GM12878 (cell line): ENCODE data around the gene EPAS1. TPM values are rescaled to one million over a fixed set of nuclear protein-coding genes. Genes with fewer than 3 reads are reported as not detected.

Source experiments
- ATAC-seq: fragments of 200-7000 bp; cut with Tn5 transposase; 3 replicates; pipeline ENCODE4 v1.9.1; 2020; ENCODE audit warnings: mild to moderate bottlenecking, moderate library complexity
- BruUV-seq: library from RNA; stranded (reverse); fragments of 400-500 nt; replicated peaks from 2 replicates; lab custom pipeline; 2021; lab: Mats Ljungman, UMichigan
- CTCF ChIA-PET: fragments of 300-600 bp; sonication (Branson Sonifier 250); formaldehyde crosslinking; extraction: SDS; loops from one replicate; lab custom pipeline; 2021; ENCODE audit warnings: inconsistent platforms; lab: Yijun Ruan, JAX
- POLR2A ChIA-PET: fragments of 350-600 bp; formaldehyde crosslinking; extraction: SDS; loops from one replicate; lab custom pipeline; 2021; ENCODE audit warnings: inconsistent platforms; lab: Charles Lee
- RAD21 ChIA-PET: fragments of 300-600 bp; sonication (Branson Sonifier 250); formaldehyde crosslinking; loops from one replicate; lab custom pipeline; 2023; ENCODE audit warnings: antibody characterized with exemption; ENCODE audit not compliant: unreplicated experiment; lab: Charles Lee
- SMC1A ChIA-PET: fragments of 300-600 bp; sonication (Branson Sonifier 250); formaldehyde crosslinking; loops from one replicate; lab custom pipeline; 2023; ENCODE audit not compliant: unreplicated experiment, uncharacterized antibody; lab: Charles Lee
- DNase-seq: peaks from one replicate; pipeline ENCODE4 v3.0.0-alpha.2; 2011; ENCODE audit warnings: low read depth, low spot score
- FAIRE-seq: peaks from 3 replicates; lab custom pipeline; 2011; peaks lifted over from hg19 to GRCh38; lab: Jason Lieb, UNC
- H2AFZ ChIP-seq: 2 replicates; pipeline ENCODE4 v1.6.0; 2011; ENCODE audit warnings: low read depth, low read length, control low read depth; ENCODE audit not compliant: control insufficient read depth
- H3K27ac ChIP-seq: 2 replicates; pipeline ENCODE4 v1.5.1; 2011; ENCODE audit warnings: control low read depth; ENCODE audit not compliant: control insufficient read depth, insufficient read depth
- H3K27me3 ChIP-seq, 2 experiments: replicated peaks in 1 of 2; 2 replicates each; pipeline versions ENCODE4 v1.6.0 to v1.6.1; 2011; ENCODE audit warnings: low read length in 1 of 2; ENCODE audit not compliant: control insufficient read depth in 2 of 2, insufficient read depth in 2 of 2
- H3K36me3 ChIP-seq, 2 experiments: 2 replicates each; pipeline ENCODE4 v1.5.1; 2011; ENCODE audit warnings: low read length in 1 of 2; ENCODE audit not compliant: control insufficient read depth in 2 of 2, insufficient read depth in 2 of 2
- H3K4me1 ChIP-seq: 2 replicates; pipeline ENCODE4 v1.6.1; 2011; ENCODE audit warnings: mild to moderate bottlenecking, low read length, moderate library complexity, mixed read lengths; ENCODE audit not compliant: control insufficient read depth, insufficient read depth
- H3K4me2 ChIP-seq: 2 replicates; pipeline ENCODE4 v1.6.0; 2011; ENCODE audit warnings: control low read depth; ENCODE audit not compliant: control insufficient read depth, insufficient read depth
- H3K4me3 ChIP-seq: fragments of 200-600 bp; sonication (generic); 2 replicates; pipeline ENCODE4 v1.5.1; 2016
- H3K79me2 ChIP-seq: 2 replicates; pipeline ENCODE4 v1.6.0; 2011; ENCODE audit warnings: low read length; ENCODE audit not compliant: control insufficient read depth, insufficient read depth
- H3K9ac ChIP-seq: 2 replicates; pipeline ENCODE4 v1.8.0; 2011; ENCODE audit warnings: low read length, control low read depth, mixed read lengths; ENCODE audit not compliant: control insufficient read depth, insufficient read depth
- H3K9me3 ChIP-seq: replicated peaks from 3 replicates; pipeline ENCODE4 v1.5.1; 2011; ENCODE audit warnings: mild to moderate bottlenecking, low read length; ENCODE audit not compliant: control insufficient read depth, insufficient read depth
- H4K20me1 ChIP-seq: 2 replicates; pipeline ENCODE4 v1.6.0; 2011; ENCODE audit not compliant: control insufficient read depth, insufficient read depth
- ASH2L ChIP-seq: fragments of 300-600, 200-600 bp; sonication (generic); IDR thresholded peaks from 2 replicates; pipeline ENCODE4 v1.6.1; 2017; ENCODE audit warnings: low read depth, mild to moderate bottlenecking, borderline replicate concordance
- NR2F1 ChIP-seq: fragments of 450-650 bp; conservative IDR thresholded peaks from 2 replicates; pipeline ENCODE4 v1.6.1; 2017; ENCODE audit warnings: mild to moderate bottlenecking
- SUPT20H ChIP-seq: IDR thresholded peaks from 2 replicates; pipeline ENCODE4 v1.6.1; 2011; ENCODE audit warnings: low read depth, mild to moderate bottlenecking, low read length, moderate library complexity, borderline replicate concordance; ENCODE audit not compliant: control insufficient read depth
- ZNF384 ChIP-seq: IDR thresholded peaks from 2 replicates; pipeline ENCODE4 v1.6.1; 2012; ENCODE audit warnings: low read depth, mild to moderate bottlenecking, low read length, improper control_type of control experiment, borderline replicate concordance
- ZNF687 ChIP-seq: fragments of 450-650 bp; IDR thresholded peaks from 2 replicates; pipeline ENCODE4 v1.6.1; 2017; ENCODE audit warnings: mild to moderate bottlenecking, moderate library complexity
- WGBS: methylation state at CpG from one replicate; pipeline ENCODE4 v1.1.6; 2016; ENCODE audit warnings: low lambda C conversion rate; ENCODE audit not compliant: insufficient replicate concordance, insufficient coverage; ENCODE audit errors: missing lambda C conversion rate; 5-methylcytosine and 5-hydroxymethylcytosine counted together
- in situ Hi-C: fragments of 300-500 bp; cut with MboI; formaldehyde crosslinking; loops from 9 replicates; pipeline ENCODE4 v1.14.3; 2018; ENCODE audit warnings: mixed read lengths
- intact Hi-C: fragments of 100-400 bp; cut with micrococcal nuclease; formaldehyde crosslinking; loops from one replicate; pipeline ENCODE4 v1.14.2; 2022; ENCODE audit not compliant: unreplicated experiment
- polyA plus RNA-seq, 11 experiments: library from polyadenylated mRNA; depleted of rRNA in 4 of 11; unstranded in 6 of 11; stranded (reverse) in 5 of 11; fragments of >200 nt; fragmentation: Nextera tagmentation in 4 of 11; fragmentation: Illumina TruSeq in 1 of 11; extraction: Ambion mirVana in 4 of 11; extraction: Trizol in 1 of 11; gene quantifications; 1 replicate in 1 of 11; 2 replicates in 10 of 11; pipeline versions ENCODE4 v1.2.1 to v1.2.3, GENCODE V29; 2011 to 2016; ENCODE audit warnings: inconsistent platforms in 2 of 11, missing spikeins in 2 of 11, low read depth in 1 of 11
- total RNA-seq, 4 experiments: library from RNA; depleted of rRNA in 3 of 4; stranded (reverse); fragments of >200 nt in 3 of 4; fragmentation: Illumina TruSeq in 1 of 4; extraction: Trizol in 1 of 4; gene quantifications; 2 replicates each; pipeline versions ENCODE4 v1.2.1 to v1.2.3, GENCODE V29; 2013 to 2021
- TF ChIP-seq, protein P1 (sequence below): fragments of 450-650 bp; conservative IDR thresholded peaks from 2 replicates; pipeline ENCODE4 v1.6.1; 2017; ENCODE audit warnings: mild to moderate bottlenecking, moderate library complexity
- TF ChIP-seq, protein P2 (sequence below): IDR thresholded peaks from 2 replicates; pipeline ENCODE4 v1.6.1; 2012; ENCODE audit warnings: improper control_type of control experiment, low read depth, low read length; ENCODE audit not compliant: insufficient replicate concordance

EPAS1 gene
- total and polyA plus RNA-seq, 10 of the 15 experiments (the other 5 are each of a cell fraction or from before 2014, with no cell fraction given) = 0.11 to 22.0 (median 1.3) TPM; not detected in 1

GRCh38 chr2:46339676-46340459 lies 42.7 kb downstream of the EPAS1 start (continued):
- TF ChIP-seq ZNF687 = no peak
- TF ChIP-seq, protein P1, sequence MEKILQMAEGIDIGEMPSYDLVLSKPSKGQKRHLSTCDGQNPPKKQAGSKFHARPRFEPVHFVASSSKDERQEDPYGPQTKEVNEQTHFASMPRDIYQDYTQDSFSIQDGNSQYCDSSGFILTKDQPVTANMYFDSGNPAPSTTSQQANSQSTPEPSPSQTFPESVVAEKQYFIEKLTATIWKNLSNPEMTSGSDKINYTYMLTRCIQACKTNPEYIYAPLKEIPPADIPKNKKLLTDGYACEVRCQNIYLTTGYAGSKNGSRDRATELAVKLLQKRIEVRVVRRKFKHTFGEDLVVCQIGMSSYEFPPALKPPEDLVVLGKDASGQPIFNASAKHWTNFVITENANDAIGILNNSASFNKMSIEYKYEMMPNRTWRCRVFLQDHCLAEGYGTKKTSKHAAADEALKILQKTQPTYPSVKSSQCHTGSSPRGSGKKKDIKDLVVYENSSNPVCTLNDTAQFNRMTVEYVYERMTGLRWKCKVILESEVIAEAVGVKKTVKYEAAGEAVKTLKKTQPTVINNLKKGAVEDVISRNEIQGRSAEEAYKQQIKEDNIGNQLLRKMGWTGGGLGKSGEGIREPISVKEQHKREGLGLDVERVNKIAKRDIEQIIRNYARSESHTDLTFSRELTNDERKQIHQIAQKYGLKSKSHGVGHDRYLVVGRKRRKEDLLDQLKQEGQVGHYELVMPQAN = no peak

DNA sequence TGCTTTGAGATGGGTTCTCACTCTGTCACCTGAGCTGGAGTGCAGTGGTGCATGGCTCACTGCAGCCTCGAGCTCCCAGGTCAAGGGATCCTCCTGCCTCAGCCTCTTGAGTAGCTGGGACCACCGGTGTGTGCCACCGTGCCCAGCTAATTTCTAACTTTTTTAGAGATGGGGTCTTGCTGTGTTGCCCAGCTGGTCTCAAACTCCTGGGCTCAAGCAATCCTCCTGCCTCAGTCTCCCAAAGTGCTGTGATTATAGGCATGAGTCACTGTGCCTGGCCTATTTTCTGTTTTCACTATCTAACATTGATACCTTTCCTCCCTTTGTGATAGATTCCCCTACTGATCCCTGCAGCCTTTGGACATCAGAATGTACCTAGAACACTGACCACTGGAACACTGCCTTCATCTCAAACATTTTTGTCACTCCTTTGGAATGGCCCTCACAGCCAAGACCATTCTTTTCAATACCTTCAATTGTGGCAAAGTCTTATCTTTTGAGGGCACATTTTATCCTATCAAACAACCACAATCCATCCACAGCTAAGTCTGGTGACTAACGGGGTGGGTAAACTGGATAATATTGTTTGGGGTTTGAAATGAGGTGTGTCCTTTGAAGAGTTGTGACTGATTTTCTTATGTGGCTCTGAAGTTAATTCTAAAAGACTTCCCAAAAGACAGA lies 43.7 kb downstream of the EPAS1 start:
- Histone ChIP-seq H3K4me2 (no peak overlapping the region), H3K27ac (no peak overlapping the region), H4K20me1 (no peaks in the 10 kb centered on the region; the same call in 1 of the 2 replicates), H3K27me3 (peaks cover 0 to 3% of the 10 kb centered on the region in 2 experiments; a peak in 2 of 4 replicates), H3K9me3 (no peaks in the 10 kb centered on the region), H3K79me2 (no peaks in the 10 kb centered on the region), H3K4me1 (no peaks in the 10 kb centered on the region), H3K9ac (no peak overlapping the region), H2AFZ (no peak overlapping the region), H3K4me3 (no peak overlapping the region), H3K36me3 (no peaks in the 10 kb centered on the region)
- POLR2A ChIA-PET = no interaction called here
- FAIRE-seq (no peak), ATAC-seq (no peak), DNase-seq (no peak)
- intact Hi-C loops = no loop called here
- no TSS peak for BruUV-seq
- CTCF ChIA-PET = interaction anchor here (1.3 kb wide), 1 partner anchor 278 kb away, joined by 3 read pairs; no protein-coding TSS in a partner anchor
- RAD21 ChIA-PET = no interaction called here
- in situ Hi-C loops = no loop called here
- SMC1A ChIA-PET = interaction anchor here (1.4 to 2.2 kb wide), 4 partner anchors 9 to 73 kb away, joined by 4 to 6 read pairs (median 6); no protein-coding TSS in a partner anchor
- 43% methylated on average over 4 of the region's 4 CpGs for WGBS
- TF ChIP-seq ZNF384 (no peak), SUPT20H (no peak), ASH2L (no peak), NR2F1 (no peak)
- TF ChIP-seq, protein P2, sequence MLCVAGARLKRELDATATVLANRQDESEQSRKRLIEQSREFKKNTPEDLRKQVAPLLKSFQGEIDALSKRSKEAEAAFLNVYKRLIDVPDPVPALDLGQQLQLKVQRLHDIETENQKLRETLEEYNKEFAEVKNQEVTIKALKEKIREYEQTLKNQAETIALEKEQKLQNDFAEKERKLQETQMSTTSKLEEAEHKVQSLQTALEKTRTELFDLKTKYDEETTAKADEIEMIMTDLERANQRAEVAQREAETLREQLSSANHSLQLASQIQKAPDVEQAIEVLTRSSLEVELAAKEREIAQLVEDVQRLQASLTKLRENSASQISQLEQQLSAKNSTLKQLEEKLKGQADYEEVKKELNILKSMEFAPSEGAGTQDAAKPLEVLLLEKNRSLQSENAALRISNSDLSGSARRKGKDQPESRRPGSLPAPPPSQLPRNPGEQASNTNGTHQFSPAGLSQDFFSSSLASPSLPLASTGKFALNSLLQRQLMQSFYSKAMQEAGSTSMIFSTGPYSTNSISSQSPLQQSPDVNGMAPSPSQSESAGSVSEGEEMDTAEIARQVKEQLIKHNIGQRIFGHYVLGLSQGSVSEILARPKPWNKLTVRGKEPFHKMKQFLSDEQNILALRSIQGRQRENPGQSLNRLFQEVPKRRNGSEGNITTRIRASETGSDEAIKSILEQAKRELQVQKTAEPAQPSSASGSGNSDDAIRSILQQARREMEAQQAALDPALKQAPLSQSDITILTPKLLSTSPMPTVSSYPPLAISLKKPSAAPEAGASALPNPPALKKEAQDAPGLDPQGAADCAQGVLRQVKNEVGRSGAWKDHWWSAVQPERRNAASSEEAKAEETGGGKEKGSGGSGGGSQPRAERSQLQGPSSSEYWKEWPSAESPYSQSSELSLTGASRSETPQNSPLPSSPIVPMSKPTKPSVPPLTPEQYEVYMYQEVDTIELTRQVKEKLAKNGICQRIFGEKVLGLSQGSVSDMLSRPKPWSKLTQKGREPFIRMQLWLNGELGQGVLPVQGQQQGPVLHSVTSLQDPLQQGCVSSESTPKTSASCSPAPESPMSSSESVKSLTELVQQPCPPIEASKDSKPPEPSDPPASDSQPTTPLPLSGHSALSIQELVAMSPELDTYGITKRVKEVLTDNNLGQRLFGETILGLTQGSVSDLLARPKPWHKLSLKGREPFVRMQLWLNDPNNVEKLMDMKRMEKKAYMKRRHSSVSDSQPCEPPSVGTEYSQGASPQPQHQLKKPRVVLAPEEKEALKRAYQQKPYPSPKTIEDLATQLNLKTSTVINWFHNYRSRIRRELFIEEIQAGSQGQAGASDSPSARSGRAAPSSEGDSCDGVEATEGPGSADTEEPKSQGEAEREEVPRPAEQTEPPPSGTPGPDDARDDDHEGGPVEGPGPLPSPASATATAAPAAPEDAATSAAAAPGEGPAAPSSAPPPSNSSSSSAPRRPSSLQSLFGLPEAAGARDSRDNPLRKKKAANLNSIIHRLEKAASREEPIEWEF = no peak
